HepG2 (cell line): ENCODE data around the gene DGCR8. TPM values are rescaled to one million over a fixed set of nuclear protein-coding genes. Genes with fewer than 3 reads are reported as not detected.

Source experiments
- ATF6 ChIP-seq: sonication (generic); formaldehyde crosslinking; conservative IDR thresholded peaks from 2 replicates; pipeline ENCODE4 v1.4.0; 2020; ENCODE audit warnings: missing genetic modification reagents
- DBP ChIP-seq: sonication (generic); formaldehyde crosslinking; IDR thresholded peaks from 2 replicates; pipeline ENCODE4 v1.4.0; 2020; ENCODE audit warnings: missing genetic modification reagents; ENCODE audit errors: not compliant biosample characterization
- ISL2 ChIP-seq: sonication (generic); formaldehyde crosslinking; IDR thresholded peaks from 2 replicates; pipeline ENCODE4 v1.5.0; 2020; ENCODE audit warnings: missing genetic modification reagents
- KIAA2018 ChIP-seq: sonication (generic); formaldehyde crosslinking; IDR thresholded peaks from 2 replicates; pipeline ENCODE4 v1.5.0; 2020; ENCODE audit warnings: mild to moderate bottlenecking, missing genetic modification reagents, borderline replicate concordance
- KLF11 ChIP-seq: IDR thresholded peaks from 2 replicates; pipeline ENCODE4 v1.6.1; 2016; ENCODE audit warnings: missing compliant biosample characterization
- MLX ChIP-seq: IDR thresholded peaks from 2 replicates; pipeline ENCODE4 v1.6.1; 2016
- MXD3 ChIP-seq: IDR thresholded peaks from 2 replicates; pipeline ENCODE4 v1.6.1; 2016; ENCODE audit warnings: mild to moderate bottlenecking, missing biosample characterization, missing genetic modification reagents
- NKX3-1 ChIP-seq: sonication (generic); formaldehyde crosslinking; IDR thresholded peaks from 2 replicates; pipeline ENCODE4 v1.5.0; 2020; ENCODE audit warnings: missing genetic modification reagents
- SYNCRIP ChIP-seq: fragments of 200-400 bp; formaldehyde crosslinking; IDR thresholded peaks from 2 replicates; pipeline ENCODE4 v1.6.1; 2018; ENCODE audit warnings: mild to moderate bottlenecking, low read depth, low read length; ENCODE audit not compliant: insufficient read depth
- TGIF2 ChIP-seq: IDR thresholded peaks from 2 replicates; pipeline ENCODE4 v1.6.1; 2016; ENCODE audit warnings: control low read depth, missing compliant biosample characterization
- ZFY ChIP-seq: sonication (generic); formaldehyde crosslinking; IDR thresholded peaks from 2 replicates; pipeline ENCODE4 v1.4.0; 2020; ENCODE audit warnings: missing genetic modification reagents
- ZNF256 ChIP-seq: sonication (generic); formaldehyde crosslinking; conservative IDR thresholded peaks from 2 replicates; pipeline ENCODE4 v1.4.0; 2020; ENCODE audit warnings: missing genetic modification reagents
- ZNF276 ChIP-seq: sonication (generic); formaldehyde crosslinking; IDR thresholded peaks from 2 replicates; pipeline ENCODE4 v1.4.0; 2020; ENCODE audit warnings: mild to moderate bottlenecking, low read depth, missing genetic modification reagents
- ZNF772 ChIP-seq: sonication (generic); formaldehyde crosslinking; IDR thresholded peaks from 2 replicates; pipeline ENCODE4 v1.5.0; 2020; ENCODE audit warnings: mild to moderate bottlenecking, missing genetic modification reagents
- ZNF782 ChIP-seq: sonication (generic); formaldehyde crosslinking; IDR thresholded peaks from 2 replicates; pipeline ENCODE4 v1.4.0; 2020; ENCODE audit warnings: missing genetic modification reagents, mild to moderate bottlenecking, borderline replicate concordance
- polyA plus RNA-seq, 8 experiments: library from polyadenylated mRNA; depleted of rRNA in 3 of 8; stranded (reverse) in 7 of 8; unstranded in 1 of 8; fragments of >200 nt; fragmentation: Illumina TruSeq in 4 of 8; extraction: Trizol in 4 of 8; gene quantifications; 2 replicates each; pipeline versions ENCODE4 v1.2.1 to v1.2.3, GENCODE V29; 2011 to 2016; ENCODE audit warnings: low read depth in 4 of 8, missing spikeins in 1 of 8, mixed read lengths in 1 of 8; ENCODE audit not compliant: insufficient read depth in 1 of 8
- total RNA-seq, 5 experiments: library from RNA; depleted of rRNA; stranded (reverse); fragments of >200 nt; fragmentation: Illumina TruSeq; extraction: Trizol; gene quantifications; 2 replicates each; pipeline ENCODE4 v1.2.3, GENCODE V29; 2016; ENCODE audit warnings: low read depth in 1 of 5

DGCR8 gene
- total and polyA plus RNA-seq, 2 of the 13 experiments (the other 11 are each of a cell fraction or from before 2014, with no cell fraction given): 10.2 to 23.2 TPM

GRCh38 chr22:20079745-20080444 is at the start of gene DGCR8 (continued):
- TF ChIP-seq KIAA2018 (CRISPR knock-in tag): no peak
- TF ChIP-seq NKX3-1 (CRISPR knock-in tag): peak; percentile 21; the same call in 1 of the 2 replicates
- TF ChIP-seq ATF6: peak; percentile 63; the same call in 1 of the 2 replicates
- no peak for TF ChIP-seq ISL2 (CRISPR knock-in tag)
- peak; percentile 94; the same call in 1 of the 2 replicates for TF ChIP-seq MXD3 (CRISPR knock-in tag)
- TF ChIP-seq ZNF772: peak; percentile 80
- peak; percentile 63; the same call in 1 of the 2 replicates for TF ChIP-seq ZNF782 (CRISPR knock-in tag)
- TF ChIP-seq ZNF256: peak; percentile 83; the same call in 1 of the 2 replicates
- TF ChIP-seq DBP (CRISPR knock-in tag): no peak
- peak; percentile 84; the same call in 1 of the 2 replicates for TF ChIP-seq KLF11 (CRISPR knock-in tag)
- peak; percentile 63; the same call in 1 of the 2 replicates for TF ChIP-seq MLX (CRISPR knock-in tag)
- peak; percentile 84 for TF ChIP-seq ZFY
- no peak for TF ChIP-seq SYNCRIP
- TF ChIP-seq TGIF2 (CRISPR knock-in tag): no peak
- TF ChIP-seq ZNF276 (CRISPR knock-in tag): no peak; the same call in 1 of the 2 replicates
